ELF-1 (cell line): ENCODE data around the gene ALDH16A1.
"Not testable (repeated sequence)": the region's sequence is repeated elsewhere in the genome, so short reads cannot be mapped to it uniquely, and the experiment has no call there.

Source experiments
- DNase-seq: peaks from one replicate; pipeline ENCODE4 v3.0.0-alpha.2; 2016; ENCODE audit warnings: low read depth, low spot score

ALDH16A1 gene

DNA sequence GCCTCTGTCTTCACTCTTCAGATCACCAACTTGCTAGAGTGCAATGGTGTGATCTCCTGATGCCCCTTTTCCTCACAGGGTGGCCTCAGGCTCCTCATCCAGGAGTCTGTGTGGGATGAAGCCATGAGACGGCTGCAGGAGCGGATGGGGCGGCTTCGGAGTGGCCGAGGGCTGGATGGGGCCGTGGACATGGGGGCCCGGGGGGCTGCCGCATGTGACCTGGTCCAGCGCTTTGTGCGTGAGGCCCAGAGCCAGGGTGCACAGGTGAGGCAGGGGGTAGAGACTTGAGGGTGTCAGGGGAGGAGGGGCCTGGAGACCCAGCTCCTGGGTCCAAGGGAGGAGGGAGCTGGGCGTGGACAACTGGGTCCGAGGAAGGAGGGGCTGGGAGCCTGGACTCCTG, 9.5 kb downstream of the ALDH16A1 start:
- DNase-seq: no peak

GRCh38 chr19:49463960-49464740, 11.1 kb downstream of the ALDH16A1 start:
- no peak for DNase-seq

DNA sequence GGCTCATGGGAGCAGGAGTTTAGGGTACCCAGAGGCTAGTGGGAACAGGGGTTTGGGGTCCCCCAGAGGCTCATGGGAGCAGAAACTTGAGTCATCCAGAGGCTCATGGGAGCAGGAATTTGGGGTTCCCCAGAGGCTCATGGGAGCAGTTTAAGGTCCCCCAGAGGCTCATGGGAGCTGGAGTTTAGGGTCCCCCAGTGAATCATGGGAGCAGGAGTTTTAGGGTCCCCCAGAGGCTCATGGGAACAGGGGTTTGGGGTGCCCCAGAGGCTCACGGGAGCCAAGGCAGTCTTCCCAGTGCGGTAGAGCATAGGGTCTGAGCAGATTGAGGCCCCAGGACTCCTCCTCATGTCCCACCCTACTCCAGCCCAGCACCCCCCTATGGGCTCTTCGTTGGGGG, 12.3 kb downstream of the ALDH16A1 start:
- no peak for DNase-seq

DNA sequence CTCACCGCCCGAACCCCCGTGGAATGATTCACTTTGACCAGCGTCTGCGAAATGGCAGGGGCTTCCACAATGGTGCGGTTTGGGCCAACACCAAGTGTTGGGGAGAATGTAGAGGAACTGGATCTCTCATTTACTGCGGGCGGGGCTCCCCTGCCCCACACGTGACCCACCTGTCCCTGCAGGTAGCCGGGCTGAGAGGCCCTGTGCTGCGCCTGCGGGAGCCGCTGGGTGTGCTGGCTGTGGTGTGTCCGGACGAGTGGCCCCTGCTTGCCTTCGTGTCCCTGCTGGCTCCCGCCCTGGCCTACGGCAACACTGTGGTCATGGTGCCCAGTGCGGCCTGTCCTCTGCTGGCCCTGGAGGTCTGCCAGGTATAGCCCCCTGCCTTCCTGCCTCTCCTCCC, 15.2 kb downstream of the ALDH16A1 start:
- no peak for DNase-seq

DNA sequence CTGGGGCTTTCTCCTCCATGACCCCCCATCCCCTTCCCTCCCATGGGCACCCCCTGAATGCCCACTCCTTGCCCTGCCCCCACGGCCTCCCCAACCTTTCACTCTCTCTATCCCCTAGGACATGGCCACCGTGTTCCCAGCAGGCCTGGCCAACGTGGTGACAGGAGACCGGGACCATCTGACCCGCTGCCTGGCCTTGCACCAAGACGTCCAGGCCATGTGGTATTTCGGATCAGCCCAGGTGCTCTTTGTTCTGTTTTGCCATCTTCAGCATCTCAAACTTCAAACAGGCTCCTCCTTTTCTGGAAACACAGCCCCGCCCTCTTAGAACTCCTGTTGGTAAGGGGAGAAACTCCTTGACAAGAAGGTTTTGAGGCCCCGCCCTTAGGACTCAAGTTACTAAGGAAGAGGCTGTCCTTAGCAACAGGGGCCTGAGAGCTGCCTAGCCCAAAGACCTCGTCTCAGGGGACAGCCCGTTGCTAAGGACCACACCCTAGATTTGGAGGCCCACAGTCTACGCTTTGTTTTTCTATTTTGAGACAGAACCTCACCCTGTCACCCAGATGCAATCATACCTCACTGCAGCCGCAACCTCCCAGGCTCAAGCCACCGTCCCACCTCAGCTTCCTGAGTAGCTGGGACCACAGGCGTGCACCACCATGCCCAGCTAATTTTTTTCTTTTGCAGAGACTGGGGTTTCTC, 15.9 kb downstream of the ALDH16A1 start:
- peak; percentile 89 for DNase-seq

DNA sequence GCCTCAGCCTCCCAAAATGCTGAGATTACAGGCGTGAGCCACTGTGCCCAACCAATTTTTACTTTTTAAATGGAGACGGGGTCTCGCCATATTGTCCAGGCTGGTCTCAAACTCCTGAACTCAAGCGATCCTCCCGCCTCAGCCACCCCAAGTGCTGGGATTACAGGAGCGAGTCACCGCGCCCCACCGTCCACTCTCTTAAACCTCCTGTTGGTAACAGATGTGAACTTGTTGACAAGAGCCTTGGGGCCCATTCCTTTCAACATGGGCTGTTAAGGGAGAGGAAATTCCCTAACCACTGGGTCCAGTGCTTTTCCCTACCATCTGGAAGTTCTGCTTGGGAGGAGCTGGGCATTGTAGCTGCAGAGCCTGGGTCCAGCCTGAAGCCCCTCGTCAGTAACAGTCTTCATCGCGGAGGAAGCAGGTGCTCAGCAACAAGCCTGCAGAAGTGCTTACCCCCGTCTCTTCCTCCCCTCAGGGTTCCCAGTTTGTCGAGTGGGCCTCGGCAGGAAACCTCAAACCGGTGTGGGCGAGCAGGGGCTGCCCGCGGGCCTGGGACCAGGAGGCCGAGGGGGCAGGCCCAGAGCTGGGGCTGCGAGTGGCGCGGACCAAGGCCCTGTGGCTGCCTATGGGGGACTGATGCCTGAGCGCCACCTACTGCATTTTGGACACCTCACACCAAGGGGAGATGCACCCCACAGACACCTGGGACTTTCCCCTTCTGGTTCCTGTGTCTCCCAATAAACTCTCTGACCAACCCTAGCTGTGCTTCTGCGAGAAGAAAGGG, 17.0 kb downstream of the ALDH16A1 start:
- DNase-seq: no peak

DNA sequence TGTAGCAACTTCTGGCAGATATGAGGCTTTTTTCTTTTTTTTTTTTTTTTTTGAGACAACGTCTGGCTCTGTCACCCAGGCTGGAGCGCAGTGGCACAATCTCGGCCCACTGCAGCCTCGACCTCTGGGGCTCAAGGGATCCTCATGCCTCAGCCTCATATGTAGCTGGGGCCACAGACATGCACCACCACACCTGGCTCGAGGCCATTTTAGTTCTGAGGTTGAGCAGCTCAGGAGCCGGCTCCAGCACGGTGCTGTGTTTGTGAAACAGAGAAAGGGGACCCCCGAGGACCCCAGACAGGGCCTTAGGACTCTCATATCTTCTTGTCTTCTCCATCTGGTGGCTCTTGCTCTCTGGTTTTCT, 17.6 kb downstream of the ALDH16A1 start:
- no peak for DNase-seq

GRCh38 chr19:49472936-49473335, 19.9 kb downstream of the ALDH16A1 start:
- no peak for DNase-seq

- not testable (repeated sequence) for DNase-seq
Measured at GRCh38 chr19:49473501-49473867, 20.5 kb downstream of the ALDH16A1 start.

DNA sequence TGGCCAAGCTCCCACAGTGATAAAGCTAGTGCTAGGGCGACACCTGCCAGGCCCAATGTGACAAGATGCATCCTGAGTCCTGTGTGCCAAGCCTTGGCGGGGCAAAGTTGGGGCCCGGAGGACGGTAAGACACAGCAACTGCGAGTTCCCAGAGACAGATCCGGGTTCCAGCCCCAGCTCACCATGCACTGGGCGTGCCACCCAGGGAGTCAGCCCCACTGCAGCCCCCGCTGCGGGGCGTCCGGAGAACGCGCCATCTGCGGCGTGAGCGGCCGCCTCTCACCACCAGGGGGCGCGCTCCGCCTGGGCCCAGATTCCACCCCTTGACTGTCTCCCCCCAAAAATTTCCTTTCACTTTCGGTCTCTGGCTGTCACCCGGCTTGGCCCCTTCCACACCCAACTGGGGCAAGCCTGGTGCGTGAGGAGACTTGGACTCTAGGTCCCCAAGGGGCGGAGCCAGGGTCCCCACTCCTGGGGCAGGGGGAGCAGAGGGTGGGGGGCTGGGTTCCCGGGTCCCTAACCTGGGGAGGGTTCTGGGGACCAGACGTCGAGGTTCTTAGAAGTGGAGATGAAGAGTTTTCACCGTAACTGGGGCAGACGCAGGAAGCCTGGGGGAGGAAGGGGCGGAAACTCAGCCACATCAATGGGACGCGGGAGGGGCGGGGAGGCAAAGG, 21.0 kb downstream of the ALDH16A1 start, which contains the start of gene FLT3LG:
Gene FLT3LG (plus strand): TSS at position 348 of the 674 bp plus-strand sequence. CDS start 425 bp downstream, outside the sequence.
- peak; percentile 76 for DNase-seq

DNA sequence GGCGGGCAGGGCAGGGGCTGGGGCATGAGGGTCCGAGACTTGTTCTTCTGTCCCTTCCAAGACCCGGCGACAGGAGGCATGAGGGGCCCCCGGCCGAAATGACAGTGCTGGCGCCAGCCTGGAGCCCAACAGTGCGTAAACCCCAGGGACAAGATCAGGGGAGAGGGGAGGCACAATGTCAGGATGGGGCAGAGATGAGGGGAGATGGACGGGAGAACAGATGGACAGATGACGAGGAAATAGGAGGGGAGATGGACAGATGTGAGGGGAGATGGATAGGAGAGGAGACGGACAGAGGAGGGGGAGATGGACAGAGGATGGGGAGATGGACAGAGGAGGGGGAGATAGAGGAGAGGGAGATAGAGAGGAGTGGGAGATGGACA, 21.5 kb downstream of the ALDH16A1 start:
- DNase-seq: no peak

DNA sequence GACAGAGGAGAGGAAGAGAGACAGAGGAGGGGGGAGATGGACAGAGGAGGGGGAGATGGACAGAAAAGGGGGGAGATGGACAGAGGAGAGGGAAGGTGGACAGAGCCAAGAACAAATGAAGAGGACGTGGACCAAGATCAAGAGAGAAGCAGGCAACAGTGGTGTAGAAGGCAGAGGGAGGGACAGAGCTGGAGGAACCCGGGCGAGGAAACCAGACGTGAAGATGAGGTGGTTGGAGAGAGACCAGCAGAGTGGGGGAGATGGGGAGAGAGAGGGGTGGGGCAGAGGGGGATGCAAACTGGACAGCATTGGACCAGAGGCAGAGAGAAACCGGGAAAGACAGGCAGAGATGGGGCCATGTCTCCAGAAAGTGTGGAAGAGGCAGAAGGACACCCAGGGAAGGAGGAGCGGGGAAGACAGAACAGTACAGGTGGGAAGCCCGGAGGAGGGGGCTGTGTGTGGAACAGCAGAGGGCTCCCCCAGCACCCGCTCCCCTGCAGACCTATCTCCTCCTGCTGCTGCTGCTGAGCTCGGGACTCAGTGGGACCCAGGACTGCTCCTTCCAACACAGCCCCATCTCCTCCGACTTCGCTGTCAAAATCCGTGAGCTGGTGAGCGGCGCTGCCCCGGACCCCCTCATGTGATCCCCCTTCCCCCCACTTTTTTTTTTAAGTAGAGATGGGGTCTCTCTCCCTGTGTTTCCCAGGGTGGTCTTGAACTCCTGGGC, 22.3 kb downstream of the ALDH16A1 start:
- no peak for DNase-seq

- peak; percentile 87 for DNase-seq
Measured at GRCh38 chr19:49475995-49476880, 23.2 kb downstream of the ALDH16A1 start.

DNA sequence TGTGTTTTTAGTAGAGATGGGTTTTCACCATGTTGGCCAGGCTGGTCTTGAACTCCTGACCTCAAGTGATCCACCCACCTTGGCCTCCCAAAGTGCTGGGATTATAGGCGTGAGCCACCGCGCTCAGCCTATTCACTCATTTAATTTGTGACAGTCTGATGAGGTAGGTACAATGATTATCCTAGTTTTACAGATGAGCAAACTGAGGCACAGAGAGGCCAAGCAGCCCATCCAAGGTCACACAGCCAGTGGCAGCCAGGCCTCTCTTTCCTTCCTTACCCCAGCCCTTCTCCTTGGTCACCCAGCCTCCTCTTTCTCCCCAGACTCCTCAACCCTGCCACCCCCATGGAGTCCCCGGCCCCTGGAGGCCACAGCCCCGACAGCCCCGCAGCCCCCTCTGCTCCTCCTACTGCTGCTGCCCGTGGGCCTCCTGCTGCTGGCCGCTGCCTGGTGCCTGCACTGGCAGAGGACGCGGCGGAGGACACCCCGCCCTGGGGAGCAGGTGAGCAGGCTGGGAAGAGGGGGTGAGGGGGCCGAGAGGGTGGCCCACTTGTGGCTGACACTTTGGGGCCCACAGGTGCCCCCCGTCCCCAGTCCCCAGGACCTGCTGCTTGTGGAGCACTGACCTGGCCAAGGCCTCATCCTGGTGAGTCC, 27.1 kb downstream of the ALDH16A1 start:
- no peak for DNase-seq

GRCh38 chr19:49481020-49481683, 28.1 kb downstream of the ALDH16A1 start:
- no peak for DNase-seq

- DNase-seq: no peak
Measured at GRCh38 chr19:49486232-49486631, 33.2 kb downstream of the ALDH16A1 start.

DNA sequence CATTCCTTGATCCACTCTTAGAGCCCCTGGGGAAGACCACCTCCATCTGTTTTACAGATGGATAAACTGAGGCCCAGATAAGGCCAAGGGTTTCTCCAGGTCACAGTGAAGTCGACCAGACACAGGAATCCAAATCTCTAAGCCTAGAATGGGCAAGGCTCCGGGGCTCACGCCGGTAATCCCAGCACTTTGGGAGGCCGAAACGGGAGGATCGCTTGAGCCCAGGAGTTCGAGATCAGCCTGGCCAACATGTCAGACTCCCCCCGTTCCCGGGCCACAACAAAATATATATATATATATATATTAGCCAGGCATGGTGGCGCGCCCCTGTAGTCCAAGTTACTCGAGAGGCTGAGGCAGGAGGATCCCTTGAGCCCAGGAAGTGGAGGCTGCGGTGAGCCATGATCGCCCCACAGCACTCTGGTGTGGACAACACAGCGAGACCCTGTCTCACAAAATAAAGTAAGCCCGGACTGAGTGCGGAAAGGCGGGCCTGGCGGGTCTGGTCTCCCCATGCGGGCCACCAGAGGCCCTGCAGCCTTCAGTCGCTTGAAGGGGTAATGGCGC, 33.8 kb downstream of the ALDH16A1 start:
- DNase-seq: no peak

DNA sequence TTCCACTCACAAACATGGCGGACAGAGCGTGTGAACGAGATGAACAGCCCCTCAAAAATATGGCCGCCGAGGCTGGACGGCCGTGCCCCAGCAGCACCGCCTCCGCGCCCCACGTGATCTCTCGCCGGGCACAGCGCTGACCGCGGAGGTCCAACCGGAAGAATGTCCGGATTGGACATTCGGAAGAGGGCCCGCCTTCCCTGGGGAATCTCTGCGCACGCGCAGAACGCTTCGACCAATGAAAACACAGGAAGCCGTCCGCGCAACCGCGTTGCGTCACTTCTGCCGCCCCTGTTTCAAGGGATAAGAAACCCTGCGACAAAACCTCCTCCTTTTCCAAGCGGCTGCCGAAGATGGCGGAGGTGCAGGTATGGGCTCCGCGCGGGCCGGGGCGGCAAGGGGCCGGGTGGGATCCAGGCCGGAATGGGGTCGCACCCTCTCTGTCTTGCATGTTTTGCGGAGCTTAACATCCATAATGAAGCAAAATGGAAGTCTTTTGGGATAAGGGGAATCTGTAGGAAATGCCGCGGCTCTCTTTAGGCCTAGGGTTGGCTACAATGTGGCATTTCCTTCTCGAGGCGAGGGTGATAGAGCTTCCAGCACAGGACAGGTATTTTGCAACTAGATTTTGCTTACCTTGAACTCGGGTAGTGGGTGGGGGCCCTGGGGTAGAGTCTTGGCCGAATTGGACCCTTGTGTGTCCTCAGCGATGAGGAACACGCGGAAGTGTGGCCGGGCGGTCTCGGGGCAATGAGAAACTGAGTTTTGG, 34.4 kb downstream of the ALDH16A1 start, which contains the start of gene RPL13A:
Gene RPL13A (plus strand): TSS at position 332 of the 769 bp plus-strand sequence. CDS start 22 bp downstream, at position 354.
- peak; percentile 100 for DNase-seq
